NCI-H510A (cell line): ENCODE results near the gene TNK2.
"Not testable (repeated sequence)": the region's sequence is repeated elsewhere in the genome, so short reads cannot be mapped to it uniquely, and the experiment has no call there.

Experiments used
- DNase-seq: peaks from one replicate; lab custom pipeline; 2025; lab: John Stamatoyannopoulos, UW

TNK2 gene

GRCh38 chr3:195821403-195822130 is 86.8 kb downstream of the TNK2 start:
- no peak for DNase-seq

- no peak for DNase-seq
Observed at GRCh38 chr3:195820901-195821300, 87.5 kb downstream of the TNK2 start.

- no peak for DNase-seq
Observed at GRCh38 chr3:195820186-195820585, 88.2 kb downstream of the TNK2 start.

GRCh38 chr3:195818301-195818700 is 90.0 kb downstream of the TNK2 start:
- DNase-seq: no peak

- no peak for DNase-seq
Observed at GRCh38 chr3:195817578-195818135, 90.7 kb downstream of the TNK2 start.

- not testable (repeated sequence) for DNase-seq
Observed at GRCh38 chr3:195816276-195816913, 92.0 kb downstream of the TNK2 start.

- DNase-seq: no peak
Observed at GRCh38 chr3:195815169-195815771, 93.1 kb downstream of the TNK2 start.

GRCh38 chr3:195813916-195814640 is 94.3 kb downstream of the TNK2 start:
- no peak for DNase-seq
